GM12801 (cell line): ENCODE results near the gene SPATA1.

Source experiments
- CTCF ChIP-seq: IDR thresholded peaks from one replicate; pipeline ENCODE4 v1.5.1; 2011; ENCODE audit warnings: control low read depth; ENCODE audit not compliant: insufficient read length; ENCODE audit errors: extremely low read depth

Gene SPATA1

GRCh38 chr1:84506002-84506728 is at the start of gene SPATA1, which contains the start of gene GNG5:
SPATA1 (plus strand) TSS chr1:84506386; CDS start chr1:84516360, 9,974 bp downstream.
GNG5 (minus strand) TSS chr1:84506581; CDS start chr1:84506091, 490 bp downstream.
- TF ChIP-seq CTCF = no peak

DNA sequence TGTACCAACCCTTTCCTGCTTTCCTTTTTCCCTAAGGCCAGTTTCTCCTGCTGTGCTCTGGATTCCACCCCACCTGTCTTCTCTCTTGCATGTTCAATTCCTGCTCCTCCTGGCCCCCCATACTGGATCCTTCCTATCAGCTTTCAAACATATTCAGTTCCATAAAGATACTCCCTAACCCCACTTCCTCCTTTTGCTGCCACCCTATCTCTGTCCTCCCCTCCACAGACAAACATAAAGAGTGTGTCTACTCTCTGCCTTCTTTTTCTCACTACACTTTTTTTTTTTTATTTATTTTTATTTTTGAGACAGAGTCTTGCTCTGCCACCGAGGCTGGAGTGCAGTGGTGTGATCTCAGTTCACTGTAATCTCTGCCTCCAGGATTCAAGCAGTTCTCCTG is 44.1 kb upstream of the SPATA1 start:
- TF ChIP-seq CTCF = no peak

- TF ChIP-seq CTCF = no peak
These were observed 38.9 kb upstream of the SPATA1 start for GRCh38 chr1:84467298-84467697.

GRCh38 chr1:84476225-84476624 is 30.0 kb upstream of the SPATA1 start:
- TF ChIP-seq CTCF = no peak

DNA sequence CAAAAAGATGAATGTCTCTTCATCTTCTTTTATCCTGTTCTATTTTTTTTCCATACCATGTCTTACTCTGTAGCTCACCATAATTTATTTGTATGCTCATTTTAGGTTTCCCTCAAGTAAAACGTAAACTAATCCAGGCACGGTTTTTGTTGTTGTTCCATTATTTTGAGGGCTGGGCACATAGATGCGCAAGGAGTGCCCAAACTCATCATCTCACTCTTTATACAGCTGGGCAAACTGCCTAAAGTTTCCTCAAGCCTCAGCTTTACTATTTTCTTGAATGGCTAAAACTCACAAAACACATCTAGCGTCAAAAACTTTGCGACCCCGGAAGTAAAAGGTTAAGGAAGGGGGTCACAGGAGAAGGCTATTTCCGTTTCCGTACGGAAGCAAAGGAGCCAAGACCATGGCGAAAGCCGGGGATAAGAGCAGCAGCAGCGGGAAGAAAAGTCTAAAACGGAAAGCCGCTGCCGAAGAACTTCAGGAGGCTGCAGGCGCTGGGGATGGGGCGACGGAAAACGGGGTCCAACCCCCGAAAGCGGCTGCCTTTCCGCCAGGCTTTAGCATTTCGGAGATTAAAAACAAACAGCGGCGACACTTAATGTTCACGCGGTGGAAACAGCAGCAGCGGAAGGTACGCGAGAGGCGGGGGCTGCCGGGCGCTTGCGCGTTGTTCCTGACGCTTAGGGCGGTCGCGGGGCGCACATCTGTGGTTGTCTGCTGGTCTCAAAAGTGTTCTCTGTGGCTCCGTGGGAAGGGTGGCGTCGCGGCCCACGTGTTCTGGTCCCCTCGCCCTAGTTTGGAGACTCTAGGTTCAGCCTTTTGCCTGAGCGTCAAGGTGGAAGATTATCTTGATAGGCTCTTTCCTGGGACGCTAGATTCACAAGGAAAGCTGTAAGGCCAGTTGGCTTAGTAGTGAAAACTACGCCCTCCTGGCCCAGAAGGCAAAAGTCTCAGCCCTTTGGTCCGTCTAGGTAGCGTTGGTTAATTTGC is 27.0 kb upstream of the SPATA1 start, which contains the start of gene RPF1:
TSS of gene RPF1 (plus strand) at position 391 of the 993 bp plus-strand sequence. CDS start at position 407, 16 bp downstream.
- no peak for TF ChIP-seq CTCF

DNA sequence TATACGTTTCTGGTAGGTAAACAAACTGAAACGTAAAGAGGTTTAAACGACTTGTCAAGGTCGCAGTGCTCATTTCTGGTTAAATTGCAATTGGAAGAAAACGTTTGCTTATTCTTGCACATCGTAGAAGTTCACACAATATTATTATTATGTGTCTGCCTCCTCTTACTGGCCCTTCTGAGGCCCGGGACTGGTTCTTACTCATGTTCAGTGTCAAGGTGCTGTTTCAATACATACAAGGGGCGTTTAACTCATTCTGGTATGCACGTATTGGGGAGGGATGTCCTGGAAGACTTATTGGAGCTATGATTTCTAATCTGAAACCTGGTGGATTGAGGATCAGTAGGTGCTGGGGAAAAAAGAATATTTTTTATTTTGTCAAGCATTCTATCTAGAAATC is 26.2 kb upstream of the SPATA1 start:
- TF ChIP-seq CTCF = no peak

- TF ChIP-seq CTCF = no peak
These were observed 25.5 kb upstream of the SPATA1 start for GRCh38 chr1:84480650-84481049.
